Fibroblast of upper back skin (primary cell): ENCODE measurements around the gene PHACTR3.

ENCODE experiments used
- DNase-seq: peaks from one replicate; pipeline ENCODE4 v3.0.0-alpha.2; 2013

PHACTR3 gene

GRCh38 chr20:59623133-59623532 lies 18.8 kb downstream of the PHACTR3 start:
- DNase-seq = no peak

- DNase-seq = no peak
Observed at GRCh38 chr20:59623583-59623982, 19.2 kb downstream of the PHACTR3 start.

GRCh38 chr20:59624401-59624800 lies 20.1 kb downstream of the PHACTR3 start:
- DNase-seq = no peak

DNA sequence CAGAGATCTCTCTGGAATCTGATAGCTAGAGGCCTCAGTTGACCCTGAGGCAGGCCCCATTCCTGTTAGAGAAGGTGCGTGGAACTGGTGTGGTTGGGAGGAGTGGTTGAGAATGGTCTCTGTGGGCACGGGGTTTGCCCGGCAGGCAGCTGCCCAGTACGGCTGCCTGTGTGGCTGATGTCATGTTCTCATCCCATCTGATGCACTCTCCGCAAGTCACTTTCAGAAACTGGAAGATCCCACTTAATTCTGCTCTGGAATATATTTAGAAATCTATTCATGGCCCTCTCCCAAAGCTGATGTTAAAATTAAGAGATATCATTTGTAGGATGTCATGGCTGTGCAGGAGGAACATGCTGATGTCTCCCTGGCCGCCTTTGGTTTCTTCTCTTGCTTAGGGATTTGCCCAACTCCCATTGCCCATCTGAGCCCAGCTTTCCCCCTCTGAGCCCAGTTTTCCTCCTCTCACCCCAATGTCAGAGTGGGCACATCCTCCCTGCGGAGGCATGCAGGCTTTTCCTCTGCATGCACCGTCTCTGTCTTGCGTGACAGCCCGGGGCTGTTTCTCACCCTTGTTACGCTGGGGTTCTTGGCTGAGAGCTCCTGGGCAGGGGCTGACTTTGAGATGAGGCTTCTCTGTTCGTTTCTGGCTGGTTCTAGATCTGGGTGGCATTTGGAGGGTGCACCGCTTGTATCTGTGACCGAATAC lies 21.0 kb downstream of the PHACTR3 start:
- no peak for DNase-seq

- DNase-seq = no peak
Observed at GRCh38 chr20:59627298-59627697, 23.0 kb downstream of the PHACTR3 start.

- DNase-seq = no peak
Observed at GRCh38 chr20:59628171-59628570, 23.8 kb downstream of the PHACTR3 start.

DNA sequence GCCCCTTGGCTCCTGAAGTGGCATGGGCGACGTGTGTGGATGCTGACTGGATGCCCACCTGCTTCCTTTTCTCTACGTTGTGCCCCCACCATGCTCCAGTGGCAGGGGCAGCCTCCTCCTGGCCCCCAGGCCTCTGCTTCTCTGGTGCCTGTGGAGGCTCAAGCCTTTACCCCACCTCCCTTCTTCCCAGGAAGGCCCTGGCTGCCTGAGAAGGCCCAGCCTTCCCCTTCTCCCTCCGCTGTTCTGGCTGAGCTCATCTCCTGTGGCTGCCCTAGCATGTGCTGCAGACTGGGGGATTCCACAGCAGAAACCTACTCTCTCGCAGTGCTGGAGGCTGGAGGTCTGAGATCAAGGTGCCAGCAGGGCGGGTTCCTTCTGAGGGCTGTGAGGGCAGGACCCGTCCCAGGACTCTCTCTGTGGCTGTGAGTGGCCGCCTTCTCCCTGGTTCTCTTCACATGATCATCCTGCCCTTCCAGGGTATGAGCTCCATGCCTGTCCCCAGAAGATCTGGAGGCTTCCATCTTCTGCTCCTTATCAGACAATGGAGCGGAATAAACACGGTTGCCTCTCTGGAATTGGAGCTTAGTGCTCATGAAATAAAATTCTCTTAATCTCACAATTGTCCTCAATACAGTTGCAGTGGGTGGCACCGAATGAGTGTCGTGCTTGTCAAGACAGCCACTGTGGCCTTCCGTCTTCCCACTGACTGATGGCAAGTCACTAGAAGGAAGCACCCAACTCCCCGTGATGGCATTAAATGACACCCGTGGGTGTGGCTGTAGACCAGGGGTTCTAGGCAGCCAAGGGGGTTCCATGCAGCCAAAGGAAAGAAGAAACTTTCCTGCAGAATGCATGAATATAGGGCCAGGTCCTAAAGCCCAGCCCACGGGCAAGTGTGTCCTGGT lies 25.1 kb downstream of the PHACTR3 start:
- no peak for DNase-seq

- DNase-seq = no peak
Observed at GRCh38 chr20:59630526-59630925, 26.2 kb downstream of the PHACTR3 start.

DNA sequence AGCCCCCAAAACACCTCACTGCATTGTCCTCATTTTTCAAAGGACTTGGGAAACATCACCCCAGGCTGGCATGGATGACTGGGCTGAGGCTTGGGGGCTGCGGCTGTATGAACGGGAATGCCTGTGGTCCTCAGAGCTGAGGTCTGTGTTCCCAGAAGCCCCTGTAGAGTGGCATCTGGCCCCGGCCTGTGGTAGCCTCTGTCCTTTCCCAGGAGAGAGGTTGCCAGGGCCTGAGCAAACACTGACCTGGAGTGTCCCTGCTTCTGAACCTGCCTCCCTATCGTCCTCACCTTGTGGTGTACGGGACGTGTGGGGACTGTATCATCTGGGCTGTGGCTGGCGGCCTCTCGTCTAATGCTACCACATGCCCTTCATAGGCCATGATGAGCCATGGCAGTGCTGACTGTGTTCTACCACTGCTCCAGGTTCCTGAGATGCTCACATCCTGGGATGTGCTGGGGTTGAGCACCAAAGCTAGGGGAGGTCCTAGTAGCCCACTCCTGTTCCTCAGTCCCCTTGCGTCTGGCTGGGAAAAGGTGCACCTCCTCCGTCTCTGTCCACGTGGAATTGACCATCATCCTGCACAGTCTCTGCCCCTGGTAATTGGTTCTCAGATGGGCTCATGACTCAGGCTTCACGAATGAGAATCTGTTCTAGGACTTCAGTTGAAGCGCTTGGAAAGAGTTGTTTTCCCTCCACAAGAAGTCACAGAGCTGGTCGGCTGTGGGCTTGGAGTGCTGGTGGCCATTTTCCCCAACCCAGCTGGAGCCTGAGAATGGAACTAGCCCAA lies 27.6 kb downstream of the PHACTR3 start:
- DNase-seq = no peak

- DNase-seq = no peak
Observed at GRCh38 chr20:59632541-59633113, 28.3 kb downstream of the PHACTR3 start.

GRCh38 chr20:59633656-59634251 lies 29.4 kb downstream of the PHACTR3 start:
- DNase-seq = no peak

DNA sequence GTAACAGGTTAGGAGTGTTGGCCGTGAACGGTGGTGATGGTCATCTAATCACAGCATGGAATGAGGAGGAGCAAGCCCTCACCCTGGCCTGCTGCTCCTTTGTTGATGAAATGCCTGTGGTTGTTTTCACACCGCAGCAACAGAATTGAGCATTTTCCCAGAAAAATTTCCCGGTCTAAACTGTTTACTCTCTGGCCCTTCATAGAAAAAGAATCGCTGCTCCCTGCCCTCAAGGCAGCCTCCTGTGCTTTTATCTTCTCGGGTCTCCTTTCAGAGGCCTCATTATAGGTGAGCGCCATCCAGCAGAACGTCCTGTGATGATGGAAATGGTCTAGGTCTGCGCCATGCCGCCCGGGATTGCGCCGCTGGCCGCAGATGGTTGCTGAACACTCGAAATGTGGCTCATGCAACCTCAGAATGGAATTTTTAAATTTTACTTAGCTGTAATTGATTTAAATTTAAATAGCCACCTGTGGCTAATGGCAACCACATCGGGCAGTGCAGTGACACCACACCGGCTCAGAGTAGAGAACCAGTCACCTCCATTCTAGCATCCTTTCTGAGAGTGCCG lies 30.2 kb downstream of the PHACTR3 start:
- DNase-seq = no peak

- no peak for DNase-seq
Observed at GRCh38 chr20:59636766-59637370, 32.5 kb downstream of the PHACTR3 start.

- DNase-seq = no peak
Observed at GRCh38 chr20:59640267-59640666, 35.9 kb downstream of the PHACTR3 start.

GRCh38 chr20:59643615-59644061 lies 39.3 kb downstream of the PHACTR3 start:
- DNase-seq = no peak

GRCh38 chr20:59644371-59644939 lies 40.1 kb downstream of the PHACTR3 start:
- DNase-seq = no peak

GRCh38 chr20:59645271-59645670 lies 40.9 kb downstream of the PHACTR3 start:
- no peak for DNase-seq

DNA sequence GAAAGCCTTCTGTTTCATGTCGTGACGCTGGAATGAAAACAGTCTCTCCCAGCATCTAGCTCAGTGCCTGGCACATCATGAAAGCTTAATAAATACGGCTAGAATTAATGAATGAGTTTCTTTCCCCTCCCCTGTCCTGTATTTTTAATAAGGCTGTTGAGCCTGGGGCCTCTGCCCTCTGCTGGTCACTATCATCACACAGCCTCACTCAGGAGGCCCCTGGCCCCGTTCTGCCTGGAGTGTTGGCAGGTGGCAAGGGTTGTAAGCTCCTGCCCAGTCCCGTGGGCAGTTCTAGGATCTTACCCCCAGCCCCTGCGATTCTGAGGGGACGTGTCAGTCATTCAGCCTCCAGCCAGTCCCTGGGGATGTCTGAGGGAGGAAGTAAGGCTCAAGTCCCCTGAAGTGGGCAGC lies 41.4 kb downstream of the PHACTR3 start:
- no peak for DNase-seq

- no peak for DNase-seq
Observed at GRCh38 chr20:59646487-59646886, 42.1 kb downstream of the PHACTR3 start.

DNA sequence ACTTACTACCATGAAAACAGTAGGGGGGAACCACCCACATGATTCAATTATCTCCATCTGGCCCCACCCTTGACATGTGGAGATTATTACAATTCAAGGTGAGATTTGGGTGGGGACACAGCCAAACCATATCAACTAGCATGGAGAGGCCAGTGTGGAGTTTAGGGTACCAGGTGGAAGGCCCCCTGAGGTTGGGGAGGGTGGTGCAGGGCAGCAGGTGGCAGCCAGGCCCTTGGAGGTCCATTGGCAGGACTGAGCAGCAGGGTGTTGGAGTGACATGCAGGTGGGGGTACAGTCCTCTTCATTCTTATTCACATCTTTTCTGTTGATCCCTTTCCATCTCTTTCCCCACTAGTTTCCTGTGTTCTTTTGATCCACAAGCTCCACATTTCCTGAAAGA lies 42.9 kb downstream of the PHACTR3 start:
- no peak for DNase-seq

DNA sequence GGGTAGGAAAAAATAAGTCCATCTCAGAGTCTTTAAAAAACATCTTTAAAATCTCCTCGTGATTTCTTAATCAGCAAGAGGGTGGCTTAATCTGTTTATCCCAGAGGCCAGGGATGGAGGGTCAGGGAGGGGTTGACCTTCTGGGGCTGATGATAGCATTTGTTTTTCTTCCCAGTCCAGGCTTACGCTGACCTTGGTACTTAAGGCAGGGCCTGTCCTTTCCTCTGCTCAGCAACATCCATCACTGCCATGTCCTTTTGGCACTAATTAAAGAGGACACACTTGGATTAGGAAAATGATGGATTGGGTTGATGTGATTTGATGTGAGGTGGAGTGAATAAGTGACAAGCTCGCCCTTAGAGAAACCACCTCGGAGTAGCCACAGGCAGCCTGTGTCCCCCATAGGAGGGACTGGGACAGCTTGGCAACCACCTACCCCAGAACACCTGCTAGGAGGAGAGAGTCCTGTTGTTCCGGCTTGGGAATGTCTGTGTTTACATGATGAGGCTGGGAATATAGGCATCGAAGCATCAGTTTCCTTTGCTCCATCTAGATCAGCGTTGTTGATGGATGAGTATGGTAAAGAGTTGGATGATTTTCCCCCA lies 44.2 kb downstream of the PHACTR3 start:
- no peak for DNase-seq
